ENCODE results near the gene MDM4.

MDM4 gene

GRCh38 chr1:204545202-204545601 lies 29.0 kb downstream of the MDM4 start:
- in situ Hi-C loops (cut with HindIII; ENCODE audit: low sequenced_read_pairs): no loop called here
- DNase-seq (ENCODE audit: low read depth): no peak
- TF ChIP-seq CTCF (IDR thresholded peaks at IDR 0.05; ENCODE audit: low read depth, low read length, missing control alignments): no peak
- no peak overlapping the region for H3K4me3 ChIP-seq (ENCODE audit: low read depth, low read length)

GRCh38 chr1:204545881-204546280 lies 29.7 kb downstream of the MDM4 start:
- H3K4me3 ChIP-seq (ENCODE audit: low read depth, low read length): no peak overlapping the region
- TF ChIP-seq CTCF (IDR thresholded peaks at IDR 0.05; ENCODE audit: low read depth, low read length, missing control alignments): no peak
- no peak for DNase-seq (ENCODE audit: low read depth)
- in situ Hi-C loops (cut with HindIII; ENCODE audit: low sequenced_read_pairs): no loop called here

- in situ Hi-C loops (cut with HindIII; ENCODE audit: low sequenced_read_pairs): no loop called here
- no peak for DNase-seq (ENCODE audit: low read depth)
- no peak overlapping the region for H3K4me3 ChIP-seq (ENCODE audit: low read depth, low read length)
- TF ChIP-seq CTCF (IDR thresholded peaks at IDR 0.05; ENCODE audit: low read depth, low read length, missing control alignments): no peak
Measured at GRCh38 chr1:204548265-204548664, 32.1 kb downstream of the MDM4 start.

- H3K4me3 ChIP-seq (ENCODE audit: low read depth, low read length): no peak overlapping the region
- TF ChIP-seq CTCF (IDR thresholded peaks at IDR 0.05; ENCODE audit: low read depth, low read length, missing control alignments): no peak
- in situ Hi-C loops (cut with HindIII; ENCODE audit: low sequenced_read_pairs): no loop called here
- no peak for DNase-seq (ENCODE audit: low read depth)
Measured at GRCh38 chr1:204549313-204549712, 33.1 kb downstream of the MDM4 start.

GRCh38 chr1:204550926-204551325 lies 34.7 kb downstream of the MDM4 start:
- TF ChIP-seq CTCF (IDR thresholded peaks at IDR 0.05; ENCODE audit: low read depth, low read length, missing control alignments): no peak
- DNase-seq (ENCODE audit: low read depth): no peak
- H3K4me3 ChIP-seq (ENCODE audit: low read depth, low read length): no peak overlapping the region
- in situ Hi-C loops (cut with HindIII; ENCODE audit: low sequenced_read_pairs): no loop called here

- TF ChIP-seq CTCF (IDR thresholded peaks at IDR 0.05; ENCODE audit: low read depth, low read length, missing control alignments): no peak
- DNase-seq (ENCODE audit: low read depth): no peak
- H3K4me3 ChIP-seq (ENCODE audit: low read depth, low read length): no peak overlapping the region
- in situ Hi-C loops (cut with HindIII; ENCODE audit: low sequenced_read_pairs): no loop called here
Measured at GRCh38 chr1:204556458-204557052, 40.3 kb downstream of the MDM4 start.

Data from astrocyte of the cerebellum (primary cell).